NCI-H2107 treated with DMSO at 0.1 percent for 48 hours (cell line): ENCODE data around the gene COX19.

Experiments
- DNase-seq: peaks from one replicate; lab custom pipeline; 2025; ENCODE audit not compliant: unreplicated experiment; lab: John Stamatoyannopoulos, UW

Gene COX19

GRCh38 chr7:992709-993607 is 17.6 kb upstream of the COX19 start:
- peak; percentile 95 for DNase-seq

- DNase-seq = no peak
Observed at GRCh38 chr7:991729-992656, 16.6 kb upstream of the COX19 start.

GRCh38 chr7:990933-991728 is 15.8 kb upstream of the COX19 start:
- no peak for DNase-seq

- no peak for DNase-seq
Observed at GRCh38 chr7:990352-990932, 15.1 kb upstream of the COX19 start.

GRCh38 chr7:988963-989529 is 13.7 kb upstream of the COX19 start:
- no peak for DNase-seq

GRCh38 chr7:988426-988911 is 13.1 kb upstream of the COX19 start:
- DNase-seq = no peak

GRCh38 chr7:987909-988308 is 12.6 kb upstream of the COX19 start:
- no peak for DNase-seq

- DNase-seq = no peak
Observed at GRCh38 chr7:986766-987751, 11.7 kb upstream of the COX19 start.

GRCh38 chr7:985915-986741 is 10.8 kb upstream of the COX19 start:
- DNase-seq = no peak

GRCh38 chr7:985127-985416 is 9.7 kb upstream of the COX19 start:
- no peak for DNase-seq

- DNase-seq = no peak
Observed at GRCh38 chr7:984361-985126, 9.2 kb upstream of the COX19 start.

- no peak for DNase-seq
Observed at GRCh38 chr7:983616-984071, 8.3 kb upstream of the COX19 start.

GRCh38 chr7:983004-983615 is 7.8 kb upstream of the COX19 start, which contains the start of gene CYP2W1:
TSS of gene CYP2W1 (plus strand) at chr7:983181. CDS start at chr7:983212, 31 bp downstream.
- DNase-seq = no peak

- no peak for DNase-seq
Observed at GRCh38 chr7:982511-983003, 7.2 kb upstream of the COX19 start.

- DNase-seq = no peak
Observed at GRCh38 chr7:981793-982510, 6.6 kb upstream of the COX19 start.

- no peak for DNase-seq
Observed at GRCh38 chr7:979886-980571, 4.7 kb upstream of the COX19 start.
